NAMALWA (cell line): ENCODE measurements around the gene RFX3.

ENCODE experiments used
- DNase-seq: peaks from one replicate; pipeline ENCODE4 v3.0.0-alpha.2; 2015; ENCODE audit warnings: low spot score

RFX3 gene

DNA sequence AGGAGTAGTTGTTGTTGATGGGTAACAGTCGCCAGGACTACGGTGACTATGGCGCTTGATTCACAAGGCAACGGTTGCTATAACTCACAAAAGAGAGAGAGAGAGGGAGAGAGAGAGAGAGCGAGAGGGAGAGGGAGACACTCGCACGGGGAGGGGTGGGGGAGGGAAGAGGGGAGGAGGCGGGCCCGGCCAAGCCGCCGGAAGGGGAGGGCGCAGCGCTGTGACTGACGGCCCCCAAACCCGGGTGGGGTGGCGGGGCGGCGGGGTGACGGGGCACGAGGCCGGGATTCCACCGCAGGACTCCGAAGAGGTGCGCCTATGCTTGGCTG is at the start of gene RFX3:
Gene RFX3, minus strand, starts transcription at position 166 of the 329 bp plus-strand sequence. CDS start 130,413 bp downstream, outside the sequence.
- DNase-seq: peak; percentile 96

DNA sequence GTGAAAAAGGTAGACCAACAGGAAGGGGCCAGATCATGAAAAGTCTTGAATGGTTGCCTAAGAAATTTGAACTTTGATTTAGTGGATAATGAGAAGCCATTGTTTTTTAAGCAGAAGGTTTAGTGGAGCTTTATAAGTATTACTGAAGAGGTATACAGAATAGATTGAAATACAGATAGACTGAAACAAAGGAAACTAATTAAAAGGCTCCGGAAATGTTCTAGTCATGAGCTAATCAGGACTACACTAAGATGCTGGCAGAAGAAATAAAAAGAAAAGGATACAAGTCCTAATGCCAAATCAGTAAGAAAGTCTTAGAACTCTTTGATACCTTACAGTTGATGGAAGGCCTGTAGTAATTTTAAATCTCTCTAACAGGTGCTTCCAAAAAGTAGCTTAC is 45.7 kb upstream of the RFX3 start:
- DNase-seq: no peak

GRCh38 chr9:3569529-3569928 is 43.7 kb upstream of the RFX3 start:
- DNase-seq: no peak

DNA sequence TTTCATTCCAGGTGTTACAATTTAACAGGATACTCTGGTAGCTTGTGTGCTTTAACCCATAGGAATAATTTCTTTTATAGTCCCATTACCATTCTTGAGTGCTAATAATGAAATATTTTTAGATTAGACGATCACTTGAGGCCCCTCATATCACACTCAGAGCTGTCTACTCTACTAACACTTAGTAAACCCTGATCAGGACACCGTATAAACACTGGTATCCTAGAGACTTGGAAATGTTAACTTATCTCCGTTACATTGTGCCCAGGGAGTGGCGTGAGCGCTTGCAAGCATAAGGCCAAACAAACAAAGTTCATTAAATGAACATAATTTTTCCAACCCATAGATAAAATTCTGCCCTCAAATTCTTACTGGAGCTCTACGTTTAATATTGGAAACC is 42.2 kb upstream of the RFX3 start:
- DNase-seq: no peak

DNA sequence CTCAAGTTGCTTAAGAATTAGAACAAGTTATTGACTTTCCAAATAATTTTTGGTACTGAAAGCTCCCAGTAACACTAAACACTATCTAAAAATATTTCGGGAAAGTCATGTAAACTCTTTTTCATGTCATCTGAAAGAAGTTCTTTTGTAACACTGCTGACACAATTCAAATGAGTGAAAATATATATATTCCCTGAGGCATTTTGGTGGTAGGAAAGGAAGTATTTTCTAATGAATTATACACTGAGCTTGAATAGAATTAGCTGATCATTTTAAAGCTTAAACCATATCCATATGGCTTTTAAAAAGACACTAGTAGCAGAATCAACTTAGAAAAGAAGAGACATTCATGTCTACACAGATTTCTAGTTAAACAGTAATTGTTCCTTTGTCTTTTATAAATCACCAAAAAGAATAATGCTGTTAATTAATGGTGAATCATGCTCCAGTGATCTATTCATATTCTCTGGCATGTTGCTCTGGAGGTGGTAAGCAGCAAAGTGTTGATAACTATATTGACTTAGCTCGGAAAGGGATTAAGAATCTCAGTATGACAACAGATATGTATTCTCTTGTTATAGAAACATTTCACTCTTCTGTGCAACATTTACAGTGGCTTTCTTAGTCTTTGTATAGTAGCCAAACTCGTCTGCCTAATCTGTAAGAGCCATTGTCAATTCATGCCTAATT is 27.4 kb upstream of the RFX3 start:
- no peak for DNase-seq

- no peak for DNase-seq
These were observed 23.4 kb upstream of the RFX3 start for GRCh38 chr9:3549225-3549624.

- DNase-seq: no peak
These were observed 22.8 kb upstream of the RFX3 start for GRCh38 chr9:3548648-3549047.

- no peak for DNase-seq
These were observed 15.4 kb upstream of the RFX3 start for GRCh38 chr9:3541206-3541605.

DNA sequence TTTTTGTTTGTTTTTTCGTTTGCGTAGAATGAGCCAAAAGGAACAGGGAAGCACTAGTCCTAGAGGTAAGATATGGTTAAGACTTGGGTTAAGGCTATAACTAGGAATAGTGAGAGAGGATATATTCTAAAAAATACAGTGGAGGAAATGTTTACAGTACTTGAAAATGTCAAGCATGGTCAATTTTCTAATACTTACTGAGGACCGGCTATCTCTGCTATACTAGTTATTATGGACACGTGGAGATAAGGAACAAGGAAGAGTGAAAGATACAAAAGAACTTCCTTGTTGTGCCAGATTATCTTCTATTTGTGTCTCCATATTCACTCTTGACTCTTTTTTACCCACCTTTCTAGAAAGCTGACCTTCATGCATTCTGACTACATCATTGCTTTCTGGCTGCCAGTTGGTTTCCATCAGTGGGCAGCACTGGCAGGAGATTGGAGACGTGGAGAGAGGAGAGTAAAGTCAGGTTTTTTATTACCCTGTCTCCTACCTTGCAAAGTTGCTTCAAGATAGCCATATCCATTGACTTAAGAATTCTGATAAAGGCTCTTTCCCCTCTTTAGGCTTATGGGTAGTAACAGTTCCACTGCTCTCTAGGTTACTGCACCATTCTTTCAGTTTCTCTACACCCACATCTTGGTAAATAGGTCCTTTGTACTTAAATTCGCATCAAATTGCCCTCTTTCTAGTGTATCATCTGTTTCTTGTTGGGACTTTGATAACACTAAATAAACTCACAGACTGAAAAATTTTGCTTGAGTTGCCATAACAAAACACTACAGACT is 9.0 kb upstream of the RFX3 start:
- no peak for DNase-seq

- no peak for DNase-seq
These were observed 6.4 kb upstream of the RFX3 start for GRCh38 chr9:3532158-3532557.

- peak; percentile 27 for DNase-seq
These were observed 2.6 kb upstream of the RFX3 start for GRCh38 chr9:3528451-3528850.

GRCh38 chr9:3526997-3527940 is 1.5 kb upstream of the RFX3 start:
- DNase-seq: peak; percentile 83

DNA sequence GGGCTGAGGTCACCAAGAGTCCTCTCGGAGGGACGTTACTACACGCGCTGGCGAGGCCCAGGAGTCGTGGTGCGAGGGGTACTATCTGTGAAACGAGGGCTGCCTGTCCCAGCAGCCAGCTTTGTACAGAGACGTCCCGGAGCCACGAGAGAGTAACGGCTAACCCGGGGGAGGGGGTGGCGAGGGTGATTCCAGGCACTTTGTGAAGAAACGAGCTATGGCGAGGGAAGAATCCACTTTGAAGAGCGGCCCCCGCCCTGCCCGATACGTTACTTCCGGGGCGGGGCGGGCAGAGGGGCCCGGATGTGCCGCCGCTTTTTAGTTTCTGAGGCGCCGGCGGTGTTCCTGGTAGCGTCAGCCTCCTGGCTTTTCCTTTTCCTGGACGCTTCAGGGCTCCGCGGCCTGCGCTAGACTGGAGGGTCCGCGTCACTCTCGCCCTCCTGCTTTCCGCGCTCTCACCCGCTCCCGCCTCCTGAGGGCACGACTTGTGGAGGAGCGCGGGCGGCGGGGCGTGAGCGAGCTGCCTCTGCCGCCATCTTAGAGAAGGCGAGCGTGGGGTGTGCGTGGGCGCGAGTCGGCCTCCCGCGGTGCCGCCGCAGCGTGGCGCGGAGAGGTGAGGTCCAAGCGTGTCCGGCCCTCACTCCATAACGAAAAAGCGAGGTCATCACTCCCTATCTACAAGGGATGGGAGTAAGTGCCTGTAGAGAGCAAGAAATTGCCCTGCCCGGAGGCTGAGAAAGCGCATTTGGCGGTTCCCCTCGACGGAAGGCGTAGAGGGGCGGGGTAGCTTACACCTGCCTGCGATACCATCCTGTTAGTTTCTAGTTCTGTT is 580 bp upstream of the RFX3 start:
- DNase-seq: peak; percentile 91

DNA sequence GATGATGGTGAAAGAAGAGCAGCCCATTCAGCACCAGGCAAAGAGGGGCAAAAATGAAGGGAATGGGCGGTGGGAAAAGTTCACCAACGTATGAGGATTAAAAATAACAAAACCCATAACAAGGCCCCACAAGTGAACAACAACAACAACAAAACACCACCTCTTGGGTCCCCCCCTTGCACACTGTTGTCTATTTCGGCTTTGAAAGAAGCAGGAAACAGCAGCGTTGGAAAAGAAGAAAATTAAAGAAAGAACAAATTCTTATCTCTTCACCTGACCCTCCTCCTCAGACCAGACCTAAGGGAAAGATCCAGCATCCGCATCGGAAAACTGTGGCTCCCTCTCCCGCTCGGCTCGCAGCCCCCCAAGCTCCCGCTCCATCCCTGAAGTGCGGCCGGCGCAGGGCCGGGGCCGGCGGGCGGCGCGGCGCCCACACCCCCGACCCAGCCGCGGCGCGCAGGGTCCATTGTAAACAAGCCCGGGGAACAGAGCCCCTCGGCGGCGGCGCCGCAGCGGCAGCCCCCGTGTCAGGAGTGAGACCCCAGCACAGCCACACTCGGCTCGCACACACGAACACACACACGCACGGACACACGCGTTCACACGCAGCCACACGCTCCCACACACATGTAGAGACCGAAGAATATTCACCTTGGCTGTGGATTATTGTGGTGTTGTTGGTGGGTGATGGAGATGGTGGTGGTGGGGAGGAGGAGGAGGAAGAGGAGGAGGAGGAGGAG is 535 bp downstream of the RFX3 start:
- peak; percentile 45 for DNase-seq

DNA sequence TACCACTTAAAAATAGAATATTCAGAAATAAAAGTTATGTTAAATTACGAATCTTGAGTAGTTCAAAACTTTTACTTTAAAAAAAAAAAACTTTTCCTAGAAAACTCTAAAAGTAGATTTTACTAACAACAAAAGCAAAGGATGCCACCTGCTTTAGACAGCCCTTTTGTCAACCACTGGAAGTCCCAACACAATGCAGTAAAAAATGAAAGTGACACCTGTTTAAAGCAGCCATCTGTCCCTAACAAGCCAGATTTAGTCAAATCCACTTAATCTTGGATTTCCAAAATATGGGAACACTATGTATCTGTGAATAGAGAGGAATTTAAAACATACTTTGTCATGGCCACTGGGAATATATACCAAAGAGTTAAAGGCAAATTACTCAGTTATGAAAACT is 3.8 kb downstream of the RFX3 start:
- peak; percentile 28 for DNase-seq

DNA sequence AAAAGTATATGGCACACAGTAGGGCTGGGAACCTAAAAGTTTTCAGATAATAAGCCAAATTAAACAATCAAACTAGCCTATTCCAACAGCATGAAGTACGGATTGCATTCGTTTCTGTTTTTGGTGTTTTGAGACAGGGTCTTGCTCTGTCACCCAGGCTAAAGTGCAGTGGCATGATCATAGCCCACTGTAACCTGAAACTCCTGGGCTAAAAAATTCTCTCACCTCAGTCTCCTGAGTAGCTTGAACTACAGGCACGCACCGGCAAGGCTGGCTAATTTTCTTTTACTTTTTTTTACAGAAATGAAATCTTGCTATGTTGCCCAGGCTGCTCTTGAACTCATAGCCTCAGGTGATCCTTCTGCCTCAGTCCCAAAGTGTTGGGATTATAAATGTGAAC is 5.2 kb downstream of the RFX3 start:
- DNase-seq: no peak

DNA sequence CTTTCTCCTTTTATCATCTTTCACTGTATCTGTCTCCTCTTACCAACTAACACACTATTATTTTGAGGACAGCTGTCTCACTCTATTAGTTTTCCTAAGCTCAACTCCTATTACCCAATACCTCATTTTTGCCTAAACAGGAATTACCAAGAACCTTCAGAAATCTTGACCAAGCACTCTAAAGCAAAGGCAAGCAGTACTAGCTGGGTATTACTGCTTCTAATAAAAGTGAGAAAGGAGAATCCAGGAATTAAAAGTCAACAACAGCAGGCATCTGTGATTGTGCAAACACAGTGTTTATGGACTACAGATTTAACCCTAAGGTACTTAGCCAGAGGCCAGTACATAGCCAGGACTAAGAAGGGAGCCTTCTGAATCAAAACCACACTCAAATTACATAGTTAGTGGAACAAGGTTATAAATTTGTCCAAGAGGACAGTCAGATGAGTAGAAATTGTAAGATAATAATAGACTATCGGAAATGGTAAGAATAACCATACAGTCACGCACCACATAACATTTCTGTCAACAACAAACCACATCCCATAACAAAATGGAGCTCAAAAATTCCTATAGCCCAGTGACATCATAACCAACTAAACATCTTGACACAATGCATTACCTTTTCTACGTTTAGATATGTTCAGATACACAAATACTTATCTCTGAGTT is 8.3 kb downstream of the RFX3 start:
- no peak for DNase-seq

DNA sequence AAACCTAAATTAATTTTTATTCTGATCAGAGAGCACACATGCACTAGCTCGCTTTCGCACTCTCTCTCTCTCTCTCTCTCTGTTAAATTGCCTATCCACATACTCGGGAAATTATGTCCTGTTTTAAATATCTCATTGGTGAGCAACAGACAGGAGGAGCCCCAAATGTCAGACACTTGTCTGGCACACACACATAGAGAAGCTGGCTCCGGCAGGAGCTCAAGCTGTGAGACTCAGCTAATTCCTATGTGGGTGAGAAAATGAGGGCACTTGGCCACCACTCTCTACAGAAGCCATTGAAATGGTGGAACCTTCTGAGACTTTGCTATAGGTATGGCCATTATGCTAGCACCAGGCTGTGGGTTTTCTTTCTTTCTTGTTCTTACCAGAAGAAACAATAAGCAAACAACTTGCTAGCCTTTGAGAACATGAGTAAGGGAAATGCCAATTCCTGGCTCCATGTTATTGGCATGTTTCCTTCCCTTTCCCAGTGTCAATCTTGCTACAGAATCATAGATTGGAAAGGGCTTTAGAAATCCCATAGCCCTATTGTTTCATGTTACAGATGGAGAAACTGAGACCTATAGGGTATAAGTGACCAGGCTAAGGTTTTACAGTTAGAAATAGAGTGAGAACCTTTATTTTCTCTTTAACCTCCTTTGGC is 9.0 kb downstream of the RFX3 start:
- no peak for DNase-seq

- no peak for DNase-seq
These were observed 10.4 kb downstream of the RFX3 start for GRCh38 chr9:3515405-3515804.

- no peak for DNase-seq
These were observed 11.0 kb downstream of the RFX3 start for GRCh38 chr9:3514786-3515185.
